C4-2B (cell line): ENCODE results near the gene MIA2.
"Not testable (repeated sequence)": the region's sequence is repeated elsewhere in the genome, so short reads cannot be mapped to it uniquely, and the experiment has no call there.

ENCODE experiments used
- H3K27ac ChIP-seq: fragments of 450-650 bp; 2 replicates; pipeline ENCODE4 v1.5.1; 2017
- CTCF ChIP-seq: fragments of 450-650 bp; conservative IDR thresholded peaks from 2 replicates; pipeline ENCODE4 v1.5.1; 2017; ENCODE audit warnings: mild to moderate bottlenecking
- ZFX ChIP-seq: fragments of 450-650 bp; IDR thresholded peaks from 2 replicates; pipeline ENCODE4 v1.6.1; 2017

Gene MIA2

GRCh38 chr14:39233680-39234326 lies at the start of gene MIA2:
Gene MIA2, plus strand, starts transcription at chr14:39233915. Its CDS starts 200 bp downstream, at chr14:39234115.
- H3K27ac ChIP-seq: no peak within 1 kb of the TSS

GRCh38 chr14:39184628-39185255 lies 49.0 kb upstream of the MIA2 start:
- H3K27ac ChIP-seq: no peak overlapping the region
- no peak for TF ChIP-seq ZFX
- TF ChIP-seq CTCF: no peak

More at GRCh38 chr14:39233680-39234326, at the start of gene MIA2:
- TF ChIP-seq CTCF (no peak), ZFX (no peak)

GRCh38 chr14:39185256-39186049 lies 48.3 kb upstream of the MIA2 start:
- TF ChIP-seq CTCF: no peak
- no peak for TF ChIP-seq ZFX
- no peak overlapping the region for H3K27ac ChIP-seq

- H3K27ac ChIP-seq: no peak overlapping the region
- TF ChIP-seq ZFX (no peak), CTCF (no peak)
Observed at GRCh38 chr14:39186941-39187525, 46.7 kb upstream of the MIA2 start.

GRCh38 chr14:39203659-39204606 lies 29.8 kb upstream of the MIA2 start:
- H3K27ac ChIP-seq: no peak overlapping the region
- TF ChIP-seq ZFX (no peak), CTCF (no peak)

GRCh38 chr14:39207430-39207829 lies 26.3 kb upstream of the MIA2 start:
- not testable (repeated sequence) for H3K27ac ChIP-seq

GRCh38 chr14:39211109-39211741 lies 22.5 kb upstream of the MIA2 start:
- TF ChIP-seq CTCF: no peak
- TF ChIP-seq ZFX: no peak
- H3K27ac ChIP-seq: no peak overlapping the region
